IMR-90 (cell line): ENCODE measurements around the gene PTS. TPM values are rescaled to one million over a fixed set of nuclear protein-coding genes. Genes with fewer than 3 reads are reported as not detected.

Source experiments
- ATAC-seq: fragments of 200-7000 bp; cut with Tn5 transposase; 2 replicates; pipeline ENCODE4 v1.9.1; 2020; ENCODE audit warnings: low read depth, mild to moderate bottlenecking, moderate library complexity
- BruUV-seq: library from RNA; stranded (reverse); fragments of 400-500 nt; replicated peaks from 2 replicates; lab custom pipeline; 2021; lab: Mats Ljungman, UMichigan
- CTCF ChIA-PET: fragments of 300-600 bp; formaldehyde crosslinking; extraction: SDS; loops from one replicate; lab custom pipeline; 2021; ENCODE audit warnings: antibody characterized with exemption; lab: Yijun Ruan, JAX
- POLR2A ChIA-PET: fragments of 300-600 bp; sonication (Branson Sonifier 250); formaldehyde crosslinking; loops from one replicate; lab custom pipeline; 2022; ENCODE audit warnings: antibody characterized with exemption; ENCODE audit not compliant: unreplicated experiment; lab: Charles Lee
- DNase-seq: peaks from one replicate; pipeline ENCODE4 v3.0.0; 2013
- H2AFZ ChIP-seq: replicated peaks from 2 replicates; pipeline ENCODE3; 2013; ENCODE audit warnings: low read length, mild to moderate bottlenecking; ENCODE audit not compliant: poor library complexity
- H2AK5ac ChIP-seq: 2 replicates; pipeline ENCODE4 v1.6.1; 2013; ENCODE audit warnings: low read depth, low read length, inconsistent platforms
- H2AK9ac ChIP-seq: replicated peaks from 2 replicates; pipeline ENCODE3; 2013; ENCODE audit warnings: mild to moderate bottlenecking, low read depth, low read length, moderate library complexity; ENCODE audit not compliant: poor library complexity
- H2BK120ac ChIP-seq: 2 replicates; pipeline ENCODE4 v1.6.1; 2013; ENCODE audit warnings: low read depth, low read length, inconsistent platforms
- H2BK15ac ChIP-seq: 3 replicates; pipeline ENCODE4 v1.6.1; 2013; ENCODE audit warnings: low read depth, low read length, inconsistent platforms
- H2BK20ac ChIP-seq: 2 replicates; pipeline ENCODE4 v1.6.1; 2013; ENCODE audit warnings: low read depth, mild to moderate bottlenecking, inconsistent platforms, low read length, moderate library complexity
- H2BK5ac ChIP-seq: 2 replicates; pipeline ENCODE4 v1.6.1; 2013; ENCODE audit warnings: mild to moderate bottlenecking, low read depth, low read length, inconsistent platforms; ENCODE audit not compliant: poor library complexity, severe bottlenecking
- H3K14ac ChIP-seq: replicated peaks from 2 replicates; pipeline ENCODE4 v1.6.1; 2013; ENCODE audit warnings: low read depth, low read length, inconsistent platforms
- H3K18ac ChIP-seq: 2 replicates; pipeline ENCODE4 v1.6.1; 2013; ENCODE audit warnings: low read depth, low read length, control low read depth
- H3K23ac ChIP-seq: 2 replicates; pipeline ENCODE4 v1.6.1; 2013; ENCODE audit warnings: low read depth, low read length, inconsistent platforms
- H3K27ac ChIP-seq: 2 replicates; pipeline ENCODE4 v1.5.1; 2013; ENCODE audit warnings: mild to moderate bottlenecking, control low read depth, low read length; ENCODE audit not compliant: insufficient read depth
- H3K27me3 ChIP-seq: 2 replicates; pipeline ENCODE4 v1.6.1; 2013; ENCODE audit warnings: low read length; ENCODE audit not compliant: control insufficient read depth, insufficient read depth
- H3K36me3 ChIP-seq: 2 replicates; pipeline ENCODE4 v1.6.1; 2013; ENCODE audit warnings: low read length, mixed read lengths; ENCODE audit not compliant: control insufficient read depth, insufficient read depth
- H3K4ac ChIP-seq: 2 replicates; pipeline ENCODE4 v1.6.1; 2013; ENCODE audit warnings: low read depth, low read length, inconsistent platforms
- H3K4me1 ChIP-seq: 2 replicates; pipeline ENCODE4 v1.6.1; 2013; ENCODE audit warnings: low read length, mixed read lengths; ENCODE audit not compliant: control insufficient read depth, insufficient read depth
- H3K4me2 ChIP-seq: 2 replicates; pipeline ENCODE4 v1.6.1; 2013; ENCODE audit warnings: low read depth, mild to moderate bottlenecking, control low read depth, low read length, moderate library complexity
- H3K4me3 ChIP-seq: 2 replicates; pipeline ENCODE4 v1.5.1; 2013; ENCODE audit warnings: low read depth, mild to moderate bottlenecking, control low read depth, low read length, moderate library complexity; ENCODE audit not compliant: insufficient read depth
- H3K56ac ChIP-seq: 2 replicates; pipeline ENCODE4 v1.6.1; 2013; ENCODE audit warnings: low read length, inconsistent platforms; ENCODE audit not compliant: insufficient read depth; ENCODE audit errors: extremely low read depth
- H3K79me1 ChIP-seq, 2 experiments: 2 replicates each; pipeline ENCODE4 v1.6.1; 2013; ENCODE audit warnings: low read length in 2 of 2, inconsistent platforms in 1 of 2, low read depth in 1 of 2
- H3K9ac ChIP-seq: 2 replicates; pipeline ENCODE4 v1.6.1; 2013; ENCODE audit warnings: low read depth, low read length, control low read depth
- H3K9me1 ChIP-seq: 2 replicates; pipeline ENCODE4 v1.6.1; 2013; ENCODE audit warnings: low read length, inconsistent platforms; ENCODE audit not compliant: insufficient read depth
- H3K9me3 ChIP-seq: 2 replicates; pipeline ENCODE4 v1.6.1; 2013; ENCODE audit warnings: low read length; ENCODE audit not compliant: control insufficient read depth, insufficient read depth
- H4K20me1 ChIP-seq: 2 replicates; pipeline ENCODE4 v1.6.1; 2013; ENCODE audit warnings: low read length, inconsistent platforms; ENCODE audit not compliant: insufficient read depth
- H4K5ac ChIP-seq: 2 replicates; pipeline ENCODE4 v1.6.1; 2013; ENCODE audit warnings: mild to moderate bottlenecking, low read depth, low read length, control low read depth
- H4K8ac ChIP-seq, 2 experiments: 2 replicates each; pipeline ENCODE4 v1.6.1; 2013; ENCODE audit warnings: low read depth in 2 of 2, low read length in 2 of 2, control low read depth in 1 of 2, inconsistent platforms in 1 of 2
- H4K91ac ChIP-seq: 2 replicates; pipeline ENCODE4 v1.6.1; 2013; ENCODE audit warnings: low read depth, low read length, inconsistent platforms; ENCODE audit not compliant: insufficient read depth
- BHLHE40 ChIP-seq: fragments of 150-350 bp; IDR thresholded peaks from 2 replicates; pipeline ENCODE4 v1.6.1; 2016; ENCODE audit warnings: mild to moderate bottlenecking, low read depth, low read length
- CEBPB ChIP-seq: IDR thresholded peaks from 2 replicates; pipeline ENCODE4 v1.6.1; 2012; ENCODE audit warnings: low read depth, low read length, improper control_type of control experiment
- CHD1 ChIP-seq: IDR thresholded peaks from 2 replicates; pipeline ENCODE4 v1.6.1; 2012; ENCODE audit warnings: low read depth, low read length, improper control_type of control experiment
- FOS ChIP-seq: fragments of 150-350 bp; IDR thresholded peaks from 2 replicates; pipeline ENCODE4 v1.6.1; 2016; ENCODE audit warnings: low read depth, low read length
- MAFK ChIP-seq: IDR thresholded peaks from 2 replicates; pipeline ENCODE4 v1.6.1; 2012; ENCODE audit warnings: low read depth, low read length, improper control_type of control experiment
- MAZ ChIP-seq: IDR thresholded peaks from 2 replicates; pipeline ENCODE4 v1.6.1; 2012; ENCODE audit warnings: low read depth, mild to moderate bottlenecking, low read length, improper control_type of control experiment, moderate library complexity, borderline replicate concordance
- MXI1 ChIP-seq: IDR thresholded peaks from 2 replicates; pipeline ENCODE4 v1.6.1; 2012; ENCODE audit warnings: low read depth, mild to moderate bottlenecking, low read length, moderate library complexity, borderline replicate concordance
- NFE2L2 ChIP-seq: fragments of 150-350 bp; IDR thresholded peaks from 2 replicates; pipeline ENCODE4 v1.6.1; 2016; ENCODE audit warnings: low read depth, mild to moderate bottlenecking, low read length
- POLR2A ChIP-seq: IDR thresholded peaks from 2 replicates; pipeline ENCODE4 v1.6.1; 2012; ENCODE audit warnings: mild to moderate bottlenecking, low read depth, low read length
- RAD21 ChIP-seq: IDR thresholded peaks from 2 replicates; pipeline ENCODE4 v1.6.1; 2012; ENCODE audit warnings: low read length, improper control_type of control experiment
- RCOR1 ChIP-seq: IDR thresholded peaks from 2 replicates; pipeline ENCODE4 v1.6.1; 2012; ENCODE audit warnings: mild to moderate bottlenecking, low read length, improper control_type of control experiment; ENCODE audit not compliant: insufficient replicate concordance
- RFX5 ChIP-seq: IDR thresholded peaks from 2 replicates; pipeline ENCODE4 v1.8.0; 2012; ENCODE audit warnings: low read depth, mild to moderate bottlenecking, low read length, moderate library complexity
- SMC3 ChIP-seq: fragments of 150-350 bp; IDR thresholded peaks from 2 replicates; pipeline ENCODE4 v1.6.1; 2016; ENCODE audit warnings: low read depth, mild to moderate bottlenecking, antibody characterized with exemption, low read length, moderate library complexity
- WGBS, 2 experiments: methylation state at CpG; one replicate each; pipeline versions ENCODE4 v1.1.5 to v1.1.7; 2013; ENCODE audit warnings: missing lambda C conversion rate in 2 of 2; ENCODE audit not compliant: insufficient read length in 1 of 2; ENCODE audit errors: extremely low coverage in 2 of 2; 5-methylcytosine and 5-hydroxymethylcytosine counted together
- dilution Hi-C: fragments of 300-500 bp; cut with HindIII; formaldehyde crosslinking; loops from one replicate; pipeline ENCODE4 v1.14.3; 2018; ENCODE audit warnings: low sequenced_read_pairs; ENCODE audit not compliant: unreplicated experiment
- in situ Hi-C: fragments of 300-500 bp; cut with MboI; formaldehyde crosslinking; loops from 3 replicates; pipeline ENCODE4 v1.14.3; 2019; ENCODE audit warnings: low sequenced_read_pairs, inconsistent platforms, mixed read lengths
- intact Hi-C: fragments of 100-400 bp; cut with micrococcal nuclease; formaldehyde crosslinking; loops from 2 replicates; pipeline ENCODE4 v1.10.0; 2022
- polyA plus RNA-seq, 3 experiments: library from polyadenylated mRNA; depleted of rRNA; stranded (reverse); fragments of >200 nt; gene quantifications; 2 replicates each; pipeline ENCODE4 v1.2.3, GENCODE V29; 2012; ENCODE audit warnings: low replicate concordance in 1 of 3
- total RNA-seq: library from RNA; depleted of rRNA; stranded (reverse); fragments of >200 nt; gene quantifications from 2 replicates; pipeline ENCODE4 v1.2.3, GENCODE V29; 2012
- TF ChIP-seq, protein P1 (sequence below): conservative IDR thresholded peaks from 2 replicates; pipeline ENCODE4 v1.5.1; 2012; ENCODE audit warnings: mild to moderate bottlenecking, low read depth, low read length, improper control_type of control experiment
- TF ChIP-seq, protein P2 (sequence below): fragments of 150-350 bp; IDR thresholded peaks from 2 replicates; pipeline ENCODE4 v1.6.1; 2016; ENCODE audit warnings: low read depth, mild to moderate bottlenecking, low read length, moderate library complexity, borderline replicate concordance

PTS gene
- total and polyA plus RNA-seq, 2 of the 4 experiments (the other 2 are of a cell fraction): 21.0 to 51.8 TPM

DNA sequence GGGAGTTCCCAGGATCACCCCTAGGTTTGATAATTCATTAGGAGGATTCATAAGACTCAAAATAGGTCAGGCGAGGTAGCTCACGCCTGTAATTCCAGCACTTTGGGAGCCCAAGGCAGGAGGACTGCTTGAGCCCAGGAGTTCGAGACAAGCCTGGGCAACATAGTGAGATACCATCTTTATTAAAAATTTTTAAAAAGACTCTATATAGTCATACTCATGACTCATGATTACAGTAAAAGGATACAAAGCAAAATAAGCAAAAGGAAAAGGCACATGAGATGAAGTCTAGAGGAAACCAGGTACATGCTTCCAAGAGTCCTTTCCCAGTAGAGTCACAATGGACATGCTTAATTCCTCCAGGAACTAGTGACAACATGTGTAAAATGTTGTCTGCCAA lies 13.9 kb upstream of the PTS start:
- H3K56ac ChIP-seq: no peak overlapping the region
- H3K4me1 ChIP-seq: peaks cover 18% of the 10 kb centered on the region
- TF ChIP-seq BHLHE40 (no peak), NFE2L2 (no peak), RAD21 (no peak), CEBPB (no peak), POLR2A (no peak), RCOR1 (no peak), RFX5 (no peak), MXI1 (no peak), MAZ (no peak), FOS (no peak), SMC3 (no peak), CHD1 (no peak), MAFK (no peak)
- TF ChIP-seq, protein P1, sequence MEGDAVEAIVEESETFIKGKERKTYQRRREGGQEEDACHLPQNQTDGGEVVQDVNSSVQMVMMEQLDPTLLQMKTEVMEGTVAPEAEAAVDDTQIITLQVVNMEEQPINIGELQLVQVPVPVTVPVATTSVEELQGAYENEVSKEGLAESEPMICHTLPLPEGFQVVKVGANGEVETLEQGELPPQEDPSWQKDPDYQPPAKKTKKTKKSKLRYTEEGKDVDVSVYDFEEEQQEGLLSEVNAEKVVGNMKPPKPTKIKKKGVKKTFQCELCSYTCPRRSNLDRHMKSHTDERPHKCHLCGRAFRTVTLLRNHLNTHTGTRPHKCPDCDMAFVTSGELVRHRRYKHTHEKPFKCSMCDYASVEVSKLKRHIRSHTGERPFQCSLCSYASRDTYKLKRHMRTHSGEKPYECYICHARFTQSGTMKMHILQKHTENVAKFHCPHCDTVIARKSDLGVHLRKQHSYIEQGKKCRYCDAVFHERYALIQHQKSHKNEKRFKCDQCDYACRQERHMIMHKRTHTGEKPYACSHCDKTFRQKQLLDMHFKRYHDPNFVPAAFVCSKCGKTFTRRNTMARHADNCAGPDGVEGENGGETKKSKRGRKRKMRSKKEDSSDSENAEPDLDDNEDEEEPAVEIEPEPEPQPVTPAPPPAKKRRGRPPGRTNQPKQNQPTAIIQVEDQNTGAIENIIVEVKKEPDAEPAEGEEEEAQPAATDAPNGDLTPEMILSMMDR: no peak
- TF ChIP-seq, protein P2, sequence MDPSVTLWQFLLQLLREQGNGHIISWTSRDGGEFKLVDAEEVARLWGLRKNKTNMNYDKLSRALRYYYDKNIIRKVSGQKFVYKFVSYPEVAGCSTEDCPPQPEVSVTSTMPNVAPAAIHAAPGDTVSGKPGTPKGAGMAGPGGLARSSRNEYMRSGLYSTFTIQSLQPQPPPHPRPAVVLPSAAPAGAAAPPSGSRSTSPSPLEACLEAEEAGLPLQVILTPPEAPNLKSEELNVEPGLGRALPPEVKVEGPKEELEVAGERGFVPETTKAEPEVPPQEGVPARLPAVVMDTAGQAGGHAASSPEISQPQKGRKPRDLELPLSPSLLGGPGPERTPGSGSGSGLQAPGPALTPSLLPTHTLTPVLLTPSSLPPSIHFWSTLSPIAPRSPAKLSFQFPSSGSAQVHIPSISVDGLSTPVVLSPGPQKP: no peak
- H2AFZ ChIP-seq: no peak overlapping the region
- no peak overlapping the region for H3K4ac ChIP-seq
- H3K79me1 ChIP-seq: no peaks in the 10 kb centered on the region
- DNase-seq (peak; percentile 20), ATAC-seq (peak; percentile 11; the same call in 1 of the 2 replicates)
- H3K27ac ChIP-seq: no peak overlapping the region
- no CpG with 5 or more reads among the region's 3 CpGs for WGBS, 2 experiments
- H4K5ac ChIP-seq: peak overlapping the region; percentile 73; the same call in 1 of the 2 replicates
- no peak overlapping the region for H3K23ac ChIP-seq
- peak overlapping the region; percentile 69; the same call in 1 of the 2 replicates for H3K18ac ChIP-seq
- H2BK120ac ChIP-seq: no peak overlapping the region; the same call in 1 of the 2 replicates
- H3K36me3 ChIP-seq: no peaks in the 10 kb centered on the region
- BruUV-seq: no TSS peak
- H2BK20ac ChIP-seq: no peak overlapping the region
- no peak overlapping the region for H2AK9ac ChIP-seq
- peaks cover 9% of the 10 kb centered on the region for H3K9me1 ChIP-seq
- no peak overlapping the region for H3K9ac ChIP-seq
- H4K20me1 ChIP-seq: no peaks in the 10 kb centered on the region
- in situ Hi-C loops (loop anchor here (25.0 kb wide), 1 partner anchor 1325 kb away; no protein-coding TSS in a partner anchor), dilution Hi-C loops (no loop called here), intact Hi-C loops (loop anchor here (5.0 to 10.0 kb wide), 3 partner anchors 35 to 1523 kb away; partner anchors contain the start of gene BCO2)
- peak overlapping the region; percentile 5; the same call in 1 of the 2 replicates for H4K91ac ChIP-seq
- 0 out of 4 replicates have a peak overlapping the region, but pooled peaks of 1 of the 2 experiments have one; percentile 11 for H4K8ac ChIP-seq
- no peak overlapping the region for H2AK5ac ChIP-seq
- H2BK15ac ChIP-seq: 0 out of 3 replicates have a peak overlapping the region, but pooled peaks have one; percentile 15
- ChIA-PET CTCF (interaction anchor here (1.4 kb wide), 2 partner anchors 68 to 99 kb away, joined by 4 to 5 read pairs; no protein-coding TSS in a partner anchor), POLR2A (no interaction called here)
- no peak overlapping the region for H2BK5ac ChIP-seq
- no peak overlapping the region for H3K4me2 ChIP-seq
- no peak overlapping the region for H3K14ac ChIP-seq
- no peak overlapping the region for H3K4me3 ChIP-seq
- H3K27me3 ChIP-seq: no peaks in the 10 kb centered on the region
- no peaks in the 10 kb centered on the region for H3K9me3 ChIP-seq
